HepG2 (cell line): ENCODE data around the gene NARF. TPM values are rescaled to one million over a fixed set of nuclear protein-coding genes. Genes with fewer than 3 reads are reported as not detected.

Experiments
- ATAC-seq: fragments of 200-7000 bp; cut with Tn5 transposase; 3 replicates; pipeline ENCODE4 v1.9.1; 2020; ENCODE audit warnings: mild to moderate bottlenecking, moderate library complexity
- BruUV-seq: library from RNA; stranded (reverse); fragments of 400-500 nt; replicated peaks from 2 replicates; lab custom pipeline; 2021; lab: Mats Ljungman, UMichigan
- CTCF ChIA-PET: fragments of 300-600 bp; formaldehyde crosslinking; extraction: SDS; loops from one replicate; lab custom pipeline; 2021; ENCODE audit warnings: low total read pairs, inconsistent platforms, low intra/inter-chr PET ratio; lab: Yijun Ruan, JAX
- POLR2A ChIA-PET: fragments of 350-600 bp; sonication (Branson Sonifier 250); formaldehyde crosslinking; loops from one replicate; lab custom pipeline; 2020; ENCODE audit warnings: antibody characterized with exemption, inconsistent platforms; lab: Yijun Ruan, JAX
- DNase-seq: peaks from one replicate; pipeline ENCODE4 v3.0.0-alpha.2; 2015; ENCODE audit warnings: low spot score
- FAIRE-seq: peaks from 3 replicates; lab custom pipeline; 2011; peaks lifted over from hg19 to GRCh38; lab: Jason Lieb, UNC
- H2AFZ ChIP-seq: one replicate; pipeline ENCODE4 v1.6.1; 2011; ENCODE audit warnings: low read length, inconsistent platforms
- H3K27ac ChIP-seq: fragments of 300-600 bp; 3 replicates; pipeline ENCODE4 v1.8.0; 2011; ENCODE audit warnings: mixed run types, mild to moderate bottlenecking, mixed read lengths, low read length, inconsistent platforms; ENCODE audit not compliant: insufficient read depth; ENCODE audit errors: extremely low read length
- H3K27me3 ChIP-seq, 2 experiments: fragments of 200-600 bp in 1 of 2; 2 replicates in 1 of 2; 3 replicates in 1 of 2; pipeline versions ENCODE4 v1.6.0 to v1.8.0; 2011; ENCODE audit warnings: low read length in 2 of 2, mild to moderate bottlenecking in 2 of 2, moderate library complexity in 2 of 2, inconsistent platforms in 1 of 2; ENCODE audit not compliant: insufficient read depth in 2 of 2, control insufficient read depth in 1 of 2
- H3K36me3 ChIP-seq, 2 experiments: fragments of 200-600 bp in 1 of 2; replicated peaks in 1 of 2; 2 replicates in 1 of 2; 3 replicates in 1 of 2; pipeline versions ENCODE4 v1.5.1 to v1.8.0; 2011; ENCODE audit warnings: low read length in 2 of 2, inconsistent platforms in 1 of 2; ENCODE audit not compliant: insufficient read depth in 2 of 2, control insufficient read depth in 1 of 2
- H3K4me1 ChIP-seq: 2 replicates; pipeline ENCODE4 v1.5.1; 2012; ENCODE audit warnings: low read length, inconsistent platforms; ENCODE audit not compliant: insufficient read depth
- H3K4me2 ChIP-seq: 2 replicates; pipeline ENCODE4 v1.6.0; 2011; ENCODE audit warnings: low read depth, low read length, inconsistent platforms
- H3K4me3 ChIP-seq, 3 experiments: fragments of 200-600 bp in 1 of 3; sonication (generic), shearing (Covaris generic) in 1 of 3; replicated peaks in 1 of 3; 2 replicates each; pipeline ENCODE4 v1.5.1; 2011 to 2016; ENCODE audit warnings: low read length in 3 of 3, inconsistent platforms in 2 of 3, low read depth in 2 of 3, mild to moderate bottlenecking in 2 of 3, control low read depth in 1 of 3, mixed read lengths in 1 of 3; ENCODE audit not compliant: insufficient read depth in 1 of 3
- H3K79me2 ChIP-seq: one replicate; pipeline ENCODE4 v1.6.1; 2011; ENCODE audit warnings: low read length, inconsistent platforms; ENCODE audit not compliant: insufficient read depth
- H3K9ac ChIP-seq: 2 replicates; pipeline ENCODE4 v1.6.0; 2011; ENCODE audit warnings: mild to moderate bottlenecking, low read depth, low read length, inconsistent platforms; ENCODE audit not compliant: insufficient read depth
- H3K9me3 ChIP-seq: 2 replicates; pipeline ENCODE4 v1.5.1; 2012; ENCODE audit warnings: mild to moderate bottlenecking, low read length
- H4K20me1 ChIP-seq: 2 replicates; pipeline ENCODE4 v1.6.0; 2011; ENCODE audit warnings: inconsistent platforms, mild to moderate bottlenecking, low read length, moderate library complexity; ENCODE audit not compliant: insufficient read depth
- EEA1 ChIP-seq: sonication (generic); formaldehyde crosslinking; IDR thresholded peaks from 2 replicates; pipeline ENCODE4 v1.5.1; 2020; ENCODE audit warnings: mild to moderate bottlenecking, missing genetic modification reagents, borderline replicate concordance
- HNRNPL ChIP-seq: fragments of 200-400 bp; formaldehyde crosslinking; IDR thresholded peaks from 2 replicates; pipeline ENCODE4 v1.6.1; 2017; ENCODE audit warnings: mild to moderate bottlenecking, low read depth, low read length
- NRL ChIP-seq: sonication (generic); formaldehyde crosslinking; IDR thresholded peaks from 2 replicates; pipeline ENCODE4 v1.5.0; 2020; ENCODE audit warnings: missing genetic modification reagents, mild to moderate bottlenecking, moderate library complexity, borderline replicate concordance
- RXRA ChIP-seq: sonication (generic); formaldehyde crosslinking; IDR thresholded peaks from 2 replicates; pipeline ENCODE4 v1.5.1; 2020; ENCODE audit warnings: missing genetic modification reagents
- SALL1 ChIP-seq: sonication (generic); formaldehyde crosslinking; IDR thresholded peaks from 2 replicates; pipeline ENCODE4 v1.8.0; 2022; ENCODE audit warnings: mild to moderate bottlenecking, missing genetic modification reagents
- SP1 ChIP-seq, 2 experiments: fragments of 450-650 bp in 1 of 2; sonication (generic) in 1 of 2; formaldehyde crosslinking in 1 of 2; IDR thresholded peaks; 2 replicates each; pipeline versions ENCODE4 v1.4.0 to v1.6.1; 2016 to 2020; ENCODE audit warnings: missing genetic modification reagents in 1 of 2
- SP4 ChIP-seq: sonication (generic); formaldehyde crosslinking; IDR thresholded peaks from 2 replicates; pipeline ENCODE4 v1.8.1; 2023; ENCODE audit warnings: mild to moderate bottlenecking, missing genetic modification reagents
- SSRP1 ChIP-seq: IDR thresholded peaks from 2 replicates; pipeline ENCODE4 v1.6.1; 2016; ENCODE audit warnings: control low read depth
- YY1 ChIP-seq: IDR thresholded peaks from 2 replicates; pipeline ENCODE4 v1.6.1; 2011; ENCODE audit warnings: low read length, low read depth, moderate library complexity, mild to moderate bottlenecking; ENCODE audit not compliant: insufficient read depth, insufficient replicate concordance
- ZNF556 ChIP-seq: sonication (generic); formaldehyde crosslinking; IDR thresholded peaks from 2 replicates; pipeline ENCODE4 v1.4.0; 2020; ENCODE audit warnings: mild to moderate bottlenecking, missing genetic modification reagents, borderline replicate concordance
- WGBS: methylation state at CpG from one replicate; pipeline ENCODE4 v1.1.6; 2017; ENCODE audit warnings: low lambda C conversion rate; 5-methylcytosine and 5-hydroxymethylcytosine counted together
- in situ Hi-C: cut with HindIII; loops from 2 replicates; pipeline ENCODE4 v1.10.0; 2017; ENCODE audit warnings: low pct_unique_long_range_greater_than_20kb; ENCODE audit not compliant: extremely low pct_ligation_motif_present
- intact Hi-C: fragments of 100-400 bp; cut with micrococcal nuclease; formaldehyde crosslinking; loops from one replicate; pipeline ENCODE4 v1.10.0; 2022; ENCODE audit not compliant: unreplicated experiment
- polyA plus RNA-seq, 8 experiments: library from polyadenylated mRNA; depleted of rRNA in 3 of 8; stranded (reverse) in 7 of 8; unstranded in 1 of 8; fragments of >200 nt; fragmentation: Illumina TruSeq in 4 of 8; extraction: Trizol in 4 of 8; gene quantifications; 2 replicates each; pipeline versions ENCODE4 v1.2.1 to v1.2.3, GENCODE V29; 2011 to 2016; ENCODE audit warnings: low read depth in 4 of 8, missing spikeins in 1 of 8, mixed read lengths in 1 of 8; ENCODE audit not compliant: insufficient read depth in 1 of 8
- total RNA-seq, 5 experiments: library from RNA; depleted of rRNA; stranded (reverse); fragments of >200 nt; fragmentation: Illumina TruSeq; extraction: Trizol; gene quantifications; 2 replicates each; pipeline ENCODE4 v1.2.3, GENCODE V29; 2016; ENCODE audit warnings: low read depth in 1 of 5
- TF ChIP-seq, protein P1 (sequence below): sonication (generic); formaldehyde crosslinking; IDR thresholded peaks from 2 replicates; pipeline ENCODE4 v1.5.0; 2020; ENCODE audit warnings: missing genetic modification reagents, mild to moderate bottlenecking, borderline replicate concordance

Gene NARF
- total and polyA plus RNA-seq, 2 of the 13 experiments (the other 11 are each of a cell fraction or from before 2014, with no cell fraction given), result 61.1 to 144 TPM

- no peaks in the 10 kb centered on the region; a peak in 1 of 5 replicates for H3K36me3 ChIP-seq
- H2AFZ ChIP-seq, result no peak overlapping the region
- intact Hi-C loops (no loop called here), in situ Hi-C loops (no loop called here)
- WGBS, result 48% methylated on average over 11 of the region's 12 CpGs
- ATAC-seq (no peak), DNase-seq (no peak), FAIRE-seq (no peak)
- H3K27ac ChIP-seq, result no peak overlapping the region
- ChIA-PET CTCF (interaction anchor here (2.2 kb wide), 1 partner anchor 58 kb away, joined by 15 read pairs; no protein-coding TSS in a partner anchor), POLR2A (interaction anchor here (0.6 to 3.1 kb wide), 4 partner anchors 11 to 264 kb away, joined by 3 to 18 read pairs (median 10); partner anchors contain the start of gene SLC16A3)
- no peaks in the 10 kb centered on the region for H4K20me1 ChIP-seq
- H3K27me3 ChIP-seq, result no peaks in the 10 kb centered on the region
- H3K9ac ChIP-seq, result no peak overlapping the region; the same call in 1 of the 2 replicates
- H3K9me3 ChIP-seq, result no peaks in the 10 kb centered on the region
- TF ChIP-seq HNRNPL (0 out of 2 replicates have a peak, but pooled peaks have one; percentile 9), RXRA (CRISPR knock-in tag) (peak; percentile 51; the same call in 1 of the 2 replicates), YY1 (no peak), SP4 (CRISPR knock-in tag) (peak; percentile 55; the same call in 1 of the 2 replicates), EEA1 (CRISPR knock-in tag) (0 out of 2 replicates have a peak, but pooled peaks have one; percentile 41), ZNF556 (CRISPR knock-in tag) (no peak), NRL (0 out of 2 replicates have a peak, but pooled peaks have one; percentile 47), SSRP1 (CRISPR knock-in tag) (no peak), SP1 (IDR thresholded peaks at IDR 0.05) (no peak), SP1 (CRISPR knock-in tag; IDR thresholded peaks at IDR 0.05) (no peak), SALL1 (CRISPR knock-in tag) (0 out of 2 replicates have a peak, but pooled peaks have one; percentile 10)
- TF ChIP-seq, protein P1, sequence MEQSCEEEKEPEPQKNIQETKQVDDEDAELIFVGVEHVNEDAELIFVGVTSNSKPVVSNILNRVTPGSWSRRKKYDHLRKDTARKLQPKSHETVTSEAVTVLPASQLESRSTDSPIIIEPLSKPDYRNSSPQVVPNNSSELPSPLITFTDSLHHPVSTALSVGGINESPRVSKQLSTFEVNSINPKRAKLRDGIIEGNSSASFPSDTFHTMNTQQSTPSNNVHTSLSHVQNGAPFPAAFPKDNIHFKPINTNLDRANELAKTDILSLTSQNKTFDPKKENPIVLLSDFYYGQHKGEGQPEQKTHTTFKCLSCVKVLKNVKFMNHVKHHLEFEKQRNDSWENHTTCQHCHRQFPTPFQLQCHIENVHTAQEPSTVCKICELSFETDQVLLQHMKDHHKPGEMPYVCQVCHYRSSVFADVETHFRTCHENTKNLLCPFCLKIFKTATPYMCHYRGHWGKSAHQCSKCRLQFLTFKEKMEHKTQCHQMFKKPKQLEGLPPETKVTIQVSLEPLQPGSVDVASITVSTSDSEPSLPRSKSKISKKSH (CRISPR knock-in tag), result peak; percentile 42; the same call in 1 of the 2 replicates
- peak overlapping the region in 1 of 3 experiments; percentile 69; a peak in 3 of 6 replicates for H3K4me3 ChIP-seq
- H3K79me2 ChIP-seq, result no peaks in the 10 kb centered on the region
- peaks cover 46% of the 10 kb centered on the region for H3K4me1 ChIP-seq
- BruUV-seq, result no TSS peak
- H3K4me2 ChIP-seq, result peak overlapping the region; percentile 85
Observed at GRCh38 chr17:82493226-82493781, 34.8 kb downstream of the NARF start.
